Type B pancreatic cell (in vitro differentiated cells): ENCODE measurements around the gene SNX22. TPM values are rescaled to one million over a fixed set of nuclear protein-coding genes. Genes with fewer than 3 reads are reported as not detected.

ENCODE experiments used
- DNase-seq: peaks from one replicate; pipeline ENCODE4 v3.0.0; 2021; ENCODE audit warnings: mixed read lengths; ENCODE audit not compliant: unreplicated experiment; ENCODE audit errors: extremely low spot score
- H3K27ac Mint-ChIP-seq: 2 replicates; pipeline ENCODE4 v1.8.0; 2021; ENCODE audit warnings: mild to moderate bottlenecking, mixed read lengths
- H3K27me3 Mint-ChIP-seq: 2 replicates; pipeline ENCODE4 v1.8.0; 2021; ENCODE audit warnings: mixed read lengths
- H3K36me3 Mint-ChIP-seq: 2 replicates; pipeline ENCODE4 v1.8.0; 2021; ENCODE audit warnings: mixed read lengths
- H3K4me1 Mint-ChIP-seq: one replicate; pipeline ENCODE4 v1.8.0; 2021; ENCODE audit warnings: mixed read lengths; ENCODE audit not compliant: unreplicated experiment
- H3K4me3 Mint-ChIP-seq: 2 replicates; pipeline ENCODE4 v1.8.0; 2021; ENCODE audit warnings: mild to moderate bottlenecking, mixed read lengths
- H3K9me3 Mint-ChIP-seq: 2 replicates; pipeline ENCODE4 v1.8.0; 2021; ENCODE audit warnings: mixed read lengths
- CTCF ChIP-seq: fragments of 200-600 bp; sonication (generic); conservative IDR thresholded peaks from 2 replicates; pipeline ENCODE4 v1.5.0; 2021; ENCODE audit warnings: antibody characterized with exemption, mild to moderate bottlenecking
- total RNA-seq: library from RNA; stranded (reverse); gene quantifications from 2 replicates; pipeline ENCODE4 v1.2.1, GENCODE V29; 2021; ENCODE audit warnings: low replicate concordance

The SNX22 gene
- total RNA-seq, 1 donor from 2014 or later, result 2.7 TPM

DNA sequence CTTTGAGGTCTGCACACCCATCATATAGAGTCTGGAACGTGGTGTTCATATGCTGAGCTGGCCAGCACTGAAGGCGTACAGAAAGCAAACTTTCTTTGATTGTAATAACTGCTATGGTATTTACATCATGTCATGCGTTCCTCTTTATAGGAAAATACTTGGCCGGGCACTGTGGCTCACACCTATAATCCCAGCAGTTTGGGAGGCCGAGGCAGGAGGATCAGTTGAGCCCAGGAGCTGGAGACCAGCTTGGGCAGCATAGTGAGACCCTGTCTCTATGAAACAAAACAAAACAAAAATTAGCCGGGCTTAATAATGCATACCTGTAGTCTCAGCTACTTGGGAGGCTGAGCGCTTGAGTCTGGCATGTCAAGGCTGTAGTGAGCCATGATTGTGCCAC lies 3.4 kb upstream of the SNX22 start:
- H3K4me3 Mint-ChIP-seq, result peak overlapping the region; percentile 44
- H3K9me3 Mint-ChIP-seq, result no peaks in the 10 kb centered on the region
- DNase-seq, result no peak
- no peak for TF ChIP-seq CTCF
- peaks cover 4% of the 10 kb centered on the region for H3K36me3 Mint-ChIP-seq
- peaks cover 19% of the 10 kb centered on the region for H3K27me3 Mint-ChIP-seq
- peaks cover 14% of the 10 kb centered on the region for H3K4me1 Mint-ChIP-seq
- no peak overlapping the region for H3K27ac Mint-ChIP-seq

- no peak for DNase-seq
- H3K36me3 Mint-ChIP-seq, result peaks cover 4% of the 10 kb centered on the region
- H3K27ac Mint-ChIP-seq, result no peak overlapping the region
- no peaks in the 10 kb centered on the region for H3K9me3 Mint-ChIP-seq
- peaks cover 23% of the 10 kb centered on the region for H3K27me3 Mint-ChIP-seq
- H3K4me3 Mint-ChIP-seq, result no peak overlapping the region
- TF ChIP-seq CTCF, result no peak
- H3K4me1 Mint-ChIP-seq, result peaks cover 17% of the 10 kb centered on the region
These were observed 3.0 kb upstream of the SNX22 start for GRCh38 chr15:64148581-64148980.

GRCh38 chr15:64149424-64149823 lies 2.1 kb upstream of the SNX22 start:
- peaks cover 25% of the 10 kb centered on the region for H3K27me3 Mint-ChIP-seq
- no peak overlapping the region for H3K27ac Mint-ChIP-seq
- TF ChIP-seq CTCF, result no peak
- H3K36me3 Mint-ChIP-seq, result peaks cover 4% of the 10 kb centered on the region
- H3K4me3 Mint-ChIP-seq, result peak overlapping the region; percentile 77
- H3K9me3 Mint-ChIP-seq, result no peaks in the 10 kb centered on the region
- no peak for DNase-seq
- H3K4me1 Mint-ChIP-seq, result peaks cover 20% of the 10 kb centered on the region

GRCh38 chr15:64149893-64150578 lies 1.5 kb upstream of the SNX22 start:
- Mint-ChIP-seq H3K27me3 (peaks cover 25% of the 10 kb centered on the region), H3K9me3 (no peaks in the 10 kb centered on the region), H3K4me1 (peaks cover 16% of the 10 kb centered on the region), H3K36me3 (peaks cover under 1% of the 10 kb centered on the region), H3K4me3 (peak overlapping the region; percentile 77), H3K27ac (no peak overlapping the region)
- no peak for TF ChIP-seq CTCF
- no peak for DNase-seq

GRCh38 chr15:64152507-64153387 lies 1.2 kb downstream of the SNX22 start:
- peaks cover 11% of the 10 kb centered on the region for H3K4me1 Mint-ChIP-seq
- no peak overlapping the region for H3K27ac Mint-ChIP-seq
- peaks cover 4% of the 10 kb centered on the region for H3K36me3 Mint-ChIP-seq
- TF ChIP-seq CTCF, result no peak
- H3K4me3 Mint-ChIP-seq, result peak overlapping the region; percentile 52
- DNase-seq, result no peak
- peaks cover 25% of the 10 kb centered on the region for H3K27me3 Mint-ChIP-seq
- no peaks in the 10 kb centered on the region for H3K9me3 Mint-ChIP-seq
